GM12801 (cell line): ENCODE measurements around the gene ZCCHC13.

Source experiments
- TF ChIP-seq, protein P1 (sequence below): IDR thresholded peaks from one replicate; pipeline ENCODE4 v1.5.1; 2011; ENCODE audit warnings: control low read depth; ENCODE audit not compliant: insufficient read length; ENCODE audit errors: extremely low read depth

ZCCHC13 gene

GRCh38 chrX:74325130-74326059 lies 21.4 kb downstream of the ZCCHC13 start:
- TF ChIP-seq, protein P1, sequence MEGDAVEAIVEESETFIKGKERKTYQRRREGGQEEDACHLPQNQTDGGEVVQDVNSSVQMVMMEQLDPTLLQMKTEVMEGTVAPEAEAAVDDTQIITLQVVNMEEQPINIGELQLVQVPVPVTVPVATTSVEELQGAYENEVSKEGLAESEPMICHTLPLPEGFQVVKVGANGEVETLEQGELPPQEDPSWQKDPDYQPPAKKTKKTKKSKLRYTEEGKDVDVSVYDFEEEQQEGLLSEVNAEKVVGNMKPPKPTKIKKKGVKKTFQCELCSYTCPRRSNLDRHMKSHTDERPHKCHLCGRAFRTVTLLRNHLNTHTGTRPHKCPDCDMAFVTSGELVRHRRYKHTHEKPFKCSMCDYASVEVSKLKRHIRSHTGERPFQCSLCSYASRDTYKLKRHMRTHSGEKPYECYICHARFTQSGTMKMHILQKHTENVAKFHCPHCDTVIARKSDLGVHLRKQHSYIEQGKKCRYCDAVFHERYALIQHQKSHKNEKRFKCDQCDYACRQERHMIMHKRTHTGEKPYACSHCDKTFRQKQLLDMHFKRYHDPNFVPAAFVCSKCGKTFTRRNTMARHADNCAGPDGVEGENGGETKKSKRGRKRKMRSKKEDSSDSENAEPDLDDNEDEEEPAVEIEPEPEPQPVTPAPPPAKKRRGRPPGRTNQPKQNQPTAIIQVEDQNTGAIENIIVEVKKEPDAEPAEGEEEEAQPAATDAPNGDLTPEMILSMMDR = no peak

GRCh38 chrX:74338852-74339251 lies 34.9 kb downstream of the ZCCHC13 start:
- TF ChIP-seq, protein P1 = no peak

- TF ChIP-seq, protein P1 = no peak
Observed at GRCh38 chrX:74340051-74340450, 36.1 kb downstream of the ZCCHC13 start.

GRCh38 chrX:74343343-74344279 lies 39.6 kb downstream of the ZCCHC13 start:
- TF ChIP-seq, protein P1 = no peak

- TF ChIP-seq, protein P1 = no peak
Observed at GRCh38 chrX:74344280-74344622, 40.3 kb downstream of the ZCCHC13 start.

DNA sequence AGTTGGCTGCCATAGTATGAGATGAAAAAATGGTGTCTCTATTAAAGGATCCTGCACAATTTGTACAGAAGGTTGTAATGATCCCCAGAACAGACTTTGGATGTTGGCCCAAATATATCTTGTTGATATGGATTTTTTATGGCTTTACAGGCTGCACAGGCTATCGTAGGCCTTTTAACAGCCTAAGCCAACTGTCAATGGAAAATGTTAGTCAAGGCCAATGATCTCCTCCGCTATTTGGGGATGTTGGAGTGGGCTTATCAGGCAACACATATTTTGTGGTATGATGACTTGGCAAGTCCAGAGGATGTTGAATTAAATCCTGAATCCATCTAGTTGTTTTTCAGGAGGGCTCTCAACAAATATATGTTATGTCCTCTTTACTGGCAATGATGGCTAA lies 42.1 kb downstream of the ZCCHC13 start:
- TF ChIP-seq, protein P1 = no peak

- TF ChIP-seq, protein P1 = no peak
Observed at GRCh38 chrX:74349387-74349786, 45.4 kb downstream of the ZCCHC13 start.
